Esophagus muscularis mucosa (tissue), 4 donors: Measurements from ENCODE around the gene LRRC4C. TPM values are rescaled to one million over a fixed set of nuclear protein-coding genes. Genes with fewer than 3 reads are reported as not detected.

Experiments used
- DNase-seq: peaks from one replicate; pipeline ENCODE4 v3.0.0-alpha.2; 2017; ENCODE audit errors: extremely low spot score
- H3K27ac ChIP-seq, 4 donors: fragments of 200-600 bp; sonication (generic); replicated peaks in 1 of 4; 1 replicate in 3 of 4; 2 replicates in 1 of 4; pipeline ENCODE4 v1.5.1; 2016 to 2019; ENCODE audit warnings: mild to moderate bottlenecking in 1 of 4
- H3K27me3 ChIP-seq, 4 donors: fragments of 200-600 bp; sonication (generic); one replicate each; pipeline versions ENCODE4 v1.5.1 to v1.6.0; 2016 to 2019
- H3K36me3 ChIP-seq, 4 donors: fragments of 200-600 bp; sonication (generic); one replicate each; pipeline ENCODE4 v1.5.1; 2016 to 2019
- H3K4me1 ChIP-seq, 4 donors: fragments of 200-600 bp; sonication (generic); one replicate each; pipeline ENCODE4 v1.5.1; 2016 to 2019
- H3K4me3 ChIP-seq, 4 donors: fragments of 200-600 bp; sonication (generic); 1 replicate in 2 of 4; 2 replicates in 2 of 4; pipeline ENCODE4 v1.5.1; 2016 to 2019; ENCODE audit warnings: mild to moderate bottlenecking in 4 of 4, moderate library complexity in 1 of 4
- H3K9me3 ChIP-seq, 4 donors: fragments of 200-600 bp; sonication (generic); 1 replicate in 3 of 4; 2 replicates in 1 of 4; pipeline ENCODE4 v1.5.1; 2016 to 2019
- CTCF ChIP-seq, 3 experiments: fragments of 200-600 bp in 2 of 3; fragments of 450-650 bp in 1 of 3; sonication (generic) in 2 of 3; IDR thresholded peaks; one replicate each; pipeline ENCODE4 v1.5.1; 2017 to 2019; ENCODE audit warnings: antibody characterized with exemption in 3 of 3, mild to moderate bottlenecking in 2 of 3, moderate library complexity in 1 of 3
- EP300 ChIP-seq: sonication (generic); formaldehyde crosslinking; IDR thresholded peaks from one replicate; pipeline ENCODE4 v1.6.1; 2017; ENCODE audit warnings: antibody characterized with exemption
- POLR2A ChIP-seq: fragments of 450-650 bp; IDR thresholded peaks from one replicate; pipeline ENCODE4 v1.6.1; 2017; ENCODE audit warnings: antibody characterized with exemption, moderate library complexity, mild to moderate bottlenecking, low read depth
- POLR2AphosphoS5 ChIP-seq, 2 donors: sonication (generic); formaldehyde crosslinking; IDR thresholded peaks; one replicate each; pipeline ENCODE4 v1.6.1; 2017; ENCODE audit warnings: antibody characterized with exemption in 2 of 2
- WGBS: methylation state at CpG from one replicate; pipeline ENCODE4 v1.1.5; 2018; 5-methylcytosine and 5-hydroxymethylcytosine counted together
- intact Hi-C: fragments of 100-400 bp; cut with DNase I; formaldehyde crosslinking; loops from one replicate; pipeline ENCODE4 v1.15.1; 2023
- total RNA-seq, 4 donors: library from RNA; depleted of rRNA; stranded (reverse); fragments of >200 nt; gene quantifications; one replicate each; pipeline versions ENCODE4 v1.1.0 to v1.2.1, GENCODE V29; 2016

Gene LRRC4C
- total RNA-seq, 4 donors from 2014 or later = 1.2 to 4.0 (median 2.2) TPM

GRCh38 chr11:40797981-40798380 lies 661.5 kb downstream of the LRRC4C start:
- H3K27ac ChIP-seq = no peak overlapping the region
- DNase-seq = no peak
- no peak overlapping the region for H3K4me3 ChIP-seq
- no peaks in the 10 kb centered on the region for H3K27me3 ChIP-seq
- no peaks in the 10 kb centered on the region for H3K36me3 ChIP-seq
- 76% methylated on average over 1 of the region's 1 CpG for WGBS
- intact Hi-C loops = no loop called here
- no peak for TF ChIP-seq EP300
- TF ChIP-seq POLR2A = no peak
- no peak for TF ChIP-seq CTCF (IDR thresholded peaks at IDR 0.05)
- no peak for TF ChIP-seq POLR2AphosphoS5 (IDR thresholded peaks at IDR 0.05)
- H3K9me3 ChIP-seq = no peaks in the 10 kb centered on the region
- H3K4me1 ChIP-seq = no peaks in the 10 kb centered on the region

- Histone ChIP-seq H3K27ac (no peak overlapping the region), H3K36me3 (no peaks in the 10 kb centered on the region), H3K4me3 (no peak overlapping the region), H3K4me1 (no peaks in the 10 kb centered on the region), H3K27me3 (no peaks in the 10 kb centered on the region), H3K9me3 (no peaks in the 10 kb centered on the region)
- TF ChIP-seq POLR2A (no peak), EP300 (no peak), POLR2AphosphoS5 (IDR thresholded peaks at IDR 0.05) (no peak), CTCF (IDR thresholded peaks at IDR 0.05) (no peak)
- 49% methylated on average over 5 of the region's 5 CpGs for WGBS
- DNase-seq = no peak
- intact Hi-C loops = no loop called here
Measured at GRCh38 chr11:40787224-40787623, 672.2 kb downstream of the LRRC4C start.

- no peak overlapping the region for H3K4me3 ChIP-seq
Measured at GRCh38 chr11:40763046-40763445, 696.4 kb downstream of the LRRC4C start.

GRCh38 chr11:40759341-40759740 lies 700.1 kb downstream of the LRRC4C start:
- no peak for TF ChIP-seq POLR2A
- TF ChIP-seq EP300 = no peak
- no peak for TF ChIP-seq CTCF (IDR thresholded peaks at IDR 0.05)
- TF ChIP-seq POLR2AphosphoS5 (IDR thresholded peaks at IDR 0.05) = no peak
- Histone ChIP-seq H3K36me3 (no peaks in the 10 kb centered on the region), H3K27me3 (no peaks in the 10 kb centered on the region), H3K4me3 (no peak overlapping the region), H3K27ac (no peak overlapping the region), H3K4me1 (no peaks in the 10 kb centered on the region), H3K9me3 (no peaks in the 10 kb centered on the region)
- no peak for DNase-seq
- intact Hi-C loops = no loop called here
- WGBS = 93% methylated on average over 3 of the region's 3 CpGs

More at GRCh38 chr11:40763046-40763445, 696.4 kb downstream of the LRRC4C start:
- no peak for TF ChIP-seq CTCF (IDR thresholded peaks at IDR 0.05)
- TF ChIP-seq POLR2AphosphoS5 (IDR thresholded peaks at IDR 0.05) = no peak
- TF ChIP-seq EP300 = no peak
- no peak for TF ChIP-seq POLR2A
- H3K27me3 ChIP-seq = no peaks in the 10 kb centered on the region
- H3K4me1 ChIP-seq = no peaks in the 10 kb centered on the region
- H3K9me3 ChIP-seq = no peaks in the 10 kb centered on the region
- intact Hi-C loops = no loop called here
- no peaks in the 10 kb centered on the region for H3K36me3 ChIP-seq
- H3K27ac ChIP-seq = no peak overlapping the region
- DNase-seq = no peak

- 81% methylated on average over 2 of the region's 2 CpGs for WGBS
- H3K4me3 ChIP-seq = no peak overlapping the region
- intact Hi-C loops = no loop called here
- no peaks in the 10 kb centered on the region for H3K27me3 ChIP-seq
- H3K27ac ChIP-seq = no peak overlapping the region
- no peak for TF ChIP-seq POLR2AphosphoS5 (IDR thresholded peaks at IDR 0.05)
- no peak for TF ChIP-seq CTCF (IDR thresholded peaks at IDR 0.05)
- no peak for TF ChIP-seq POLR2A
- no peak for TF ChIP-seq EP300
- H3K36me3 ChIP-seq = no peaks in the 10 kb centered on the region
- H3K4me1 ChIP-seq = no peaks in the 10 kb centered on the region
- peaks cover 0 to 5% (median 0%) of the 10 kb centered on the region in 4 donors for H3K9me3 ChIP-seq
- no peak for DNase-seq
Measured at GRCh38 chr11:40754297-40754696, 705.2 kb downstream of the LRRC4C start.
